HFF-Myc (cell line): ENCODE results near the gene ATAD1.
"Not testable (repeated sequence)": the region's sequence is repeated elsewhere in the genome, so short reads cannot be mapped to it uniquely, and the experiment has no call there.

Experiments used
- DNase-seq: peaks from one replicate; pipeline ENCODE4 v3.0.0-alpha.2; 2011; ENCODE audit warnings: low read depth; ENCODE audit errors: extremely low read depth
- H3K4me3 ChIP-seq: replicated peaks from 2 replicates; pipeline ENCODE4 v1.5.1; 2011; ENCODE audit warnings: low read depth, mild to moderate bottlenecking, control low read depth, low read length
- CTCF ChIP-seq: IDR thresholded peaks from 2 replicates; pipeline ENCODE4 v1.5.1; 2012; ENCODE audit warnings: mild to moderate bottlenecking, low read depth, low read length, control low read depth; ENCODE audit errors: missing control alignments

Gene ATAD1

GRCh38 chr10:87863053-87863943 is 45.3 kb upstream of the ATAD1 start, which contains the start of the genes KLLN and PTEN:
Gene KLLN, minus strand, starts transcription at chr10:87863533. Its CDS starts 1,046 bp downstream, at chr10:87862487.
Gene PTEN, plus strand, starts transcription at chr10:87863625. Its CDS starts 845 bp downstream, at chr10:87864470.
- TF ChIP-seq CTCF, result no peak
- DNase-seq, result peak; percentile 78
- H3K4me3 ChIP-seq, result peak within 1 kb of the TSS; percentile 83

- DNase-seq, result no peak
- H3K4me3 ChIP-seq, result peak overlapping the region; percentile 83
- no peak for TF ChIP-seq CTCF
These were observed 44.6 kb upstream of the ATAD1 start for GRCh38 chr10:87862679-87863052.

GRCh38 chr10:87861953-87862678 is 44.1 kb upstream of the ATAD1 start:
- H3K4me3 ChIP-seq, result peak overlapping the region; percentile 83
- no peak for TF ChIP-seq CTCF
- DNase-seq, result peak; percentile 98

GRCh38 chr10:87861566-87861952 is 43.5 kb upstream of the ATAD1 start:
- peak overlapping the region; percentile 83 for H3K4me3 ChIP-seq
- no peak for TF ChIP-seq CTCF
- no peak for DNase-seq

GRCh38 chr10:87860816-87861403 is 42.9 kb upstream of the ATAD1 start:
- H3K4me3 ChIP-seq, result peak overlapping the region; percentile 83
- TF ChIP-seq CTCF, result no peak
- DNase-seq, result no peak

GRCh38 chr10:87860156-87860795 is 42.2 kb upstream of the ATAD1 start:
- DNase-seq, result peak; percentile 66
- no peak overlapping the region for H3K4me3 ChIP-seq

GRCh38 chr10:87855665-87856064 is 37.6 kb upstream of the ATAD1 start:
- DNase-seq, H3K4me3 ChIP-seq: not testable (repeated sequence)

More at GRCh38 chr10:87860156-87860795, 42.2 kb upstream of the ATAD1 start:
- TF ChIP-seq CTCF, result peak; percentile 43

GRCh38 chr10:87855247-87855646 is 37.2 kb upstream of the ATAD1 start:
- DNase-seq, H3K4me3 ChIP-seq: not testable (repeated sequence)
